Activated gamma-delta T cell (primary cell): Measurements from ENCODE around the gene TMEM38B.
"Not testable (repeated sequence)": the region's sequence is repeated elsewhere in the genome, so short reads cannot be mapped to it uniquely, and the experiment has no call there.

Source experiments
- DNase-seq: peaks from one replicate; lab custom pipeline; 2025; lab: John Stamatoyannopoulos, UW

The TMEM38B gene

DNA sequence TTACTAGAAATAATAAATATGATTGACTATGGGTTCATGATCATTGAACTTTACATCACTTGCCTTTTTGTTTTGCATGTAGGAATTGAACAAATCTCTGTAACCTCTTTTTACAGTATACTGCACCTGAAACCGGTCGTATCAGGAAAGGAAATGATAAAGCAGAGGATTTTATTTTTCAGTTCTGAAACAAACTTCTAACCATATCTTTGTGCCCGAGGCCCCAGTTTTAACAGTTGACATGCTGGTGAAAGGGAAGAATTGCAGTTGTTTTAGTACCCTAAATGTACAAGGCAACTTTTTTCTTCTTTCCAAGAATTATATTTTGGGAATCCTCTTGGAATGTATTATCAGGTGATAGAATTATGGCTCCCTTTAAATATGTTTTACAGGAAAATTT is 27.8 kb downstream of the TMEM38B start:
- DNase-seq, result no peak

DNA sequence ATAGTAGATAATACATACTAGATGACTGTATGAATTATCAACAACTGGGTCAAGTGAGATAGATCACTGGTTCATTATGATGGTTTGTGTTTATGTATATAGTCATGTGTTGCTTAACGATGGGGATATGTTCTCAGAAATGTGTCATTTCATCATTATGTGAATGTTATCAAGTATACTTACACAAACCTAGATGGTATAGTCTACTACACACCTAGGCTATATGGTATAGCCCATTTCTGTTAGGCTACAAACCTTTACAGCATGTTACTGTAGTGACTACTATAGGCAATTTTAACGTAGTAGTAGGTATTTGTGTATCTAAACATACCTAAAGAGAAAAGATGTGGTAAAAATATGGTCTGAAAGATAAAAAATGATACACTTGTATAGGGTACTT is 31.0 kb downstream of the TMEM38B start:
- DNase-seq, result no peak

DNA sequence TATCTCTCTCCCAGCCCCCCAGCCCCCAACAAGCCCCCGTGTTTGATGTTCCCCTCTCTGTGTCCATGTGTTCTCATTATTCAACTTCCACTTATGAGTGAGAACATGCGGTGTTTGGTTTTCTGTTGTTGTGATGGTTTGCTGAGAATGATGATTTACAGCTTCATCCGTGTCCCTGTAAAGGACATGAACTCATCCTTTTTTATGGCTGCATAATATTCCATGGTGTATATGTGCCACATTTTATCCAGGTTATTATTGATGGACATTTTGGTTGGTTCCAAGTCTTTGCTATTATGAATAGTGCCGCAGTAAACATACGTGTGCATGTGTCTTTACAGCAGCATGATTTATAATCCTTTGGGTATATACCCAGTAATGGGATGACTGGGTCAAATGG is 33.9 kb downstream of the TMEM38B start:
- not testable (repeated sequence) for DNase-seq

DNA sequence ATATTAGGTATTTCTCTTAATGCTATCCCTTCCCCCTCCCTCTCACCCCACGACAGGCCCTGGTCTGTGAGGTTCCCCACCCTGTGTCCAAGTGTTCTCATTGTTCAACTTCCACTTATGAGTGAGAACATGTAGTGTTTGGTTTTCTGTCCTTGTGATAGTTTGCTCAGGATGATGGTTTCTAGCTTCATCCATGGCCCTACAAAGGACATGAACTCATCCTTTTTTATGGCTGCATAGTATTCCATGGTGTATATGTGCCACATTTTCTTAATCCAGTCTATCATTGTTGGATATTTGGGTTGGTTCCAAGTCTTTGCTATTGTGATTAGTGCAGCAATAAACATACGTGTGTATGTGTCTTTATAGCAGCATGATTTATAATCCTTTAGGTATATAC is 37.1 kb downstream of the TMEM38B start:
- DNase-seq, result not testable (repeated sequence)

DNA sequence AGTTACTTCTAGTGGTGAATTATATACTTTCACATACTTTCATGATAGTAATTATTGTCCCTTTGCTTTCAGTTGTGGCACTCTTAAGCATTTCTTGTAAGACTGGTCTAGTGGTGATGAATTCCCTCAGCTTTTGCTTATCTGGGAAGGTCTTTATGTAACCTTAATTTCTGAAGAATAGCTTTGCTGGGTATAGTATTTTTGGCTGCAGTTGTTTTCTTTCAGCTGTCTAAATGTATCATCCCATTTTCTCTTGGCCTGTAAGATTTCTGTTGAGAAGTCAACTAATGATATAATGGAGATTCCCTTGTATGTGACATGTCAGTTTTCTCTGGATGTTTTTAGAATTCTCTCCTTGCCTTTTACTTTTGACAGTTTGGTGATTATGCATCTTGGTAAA is 41.0 kb downstream of the TMEM38B start:
- DNase-seq, result no peak

DNA sequence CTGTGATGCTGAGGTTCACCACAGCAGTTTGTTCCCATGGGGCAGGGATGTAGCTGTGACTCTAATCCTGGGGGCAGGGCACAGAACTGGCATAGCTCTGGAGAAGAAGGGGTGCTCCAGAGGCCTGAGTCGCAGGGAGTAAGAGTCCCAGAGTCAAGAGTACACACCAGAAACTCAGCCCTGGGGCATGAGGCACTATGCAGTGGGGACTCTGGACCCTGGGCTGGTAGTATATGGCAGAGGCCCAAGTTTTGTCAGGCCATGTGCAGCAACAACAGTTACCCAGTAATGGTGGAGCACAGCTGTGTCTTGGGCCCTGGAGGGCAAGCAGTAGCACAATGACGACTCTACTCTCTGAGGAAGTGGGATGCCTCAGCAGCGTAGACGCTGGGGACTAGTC is 42.9 kb downstream of the TMEM38B start:
- DNase-seq, result no peak

DNA sequence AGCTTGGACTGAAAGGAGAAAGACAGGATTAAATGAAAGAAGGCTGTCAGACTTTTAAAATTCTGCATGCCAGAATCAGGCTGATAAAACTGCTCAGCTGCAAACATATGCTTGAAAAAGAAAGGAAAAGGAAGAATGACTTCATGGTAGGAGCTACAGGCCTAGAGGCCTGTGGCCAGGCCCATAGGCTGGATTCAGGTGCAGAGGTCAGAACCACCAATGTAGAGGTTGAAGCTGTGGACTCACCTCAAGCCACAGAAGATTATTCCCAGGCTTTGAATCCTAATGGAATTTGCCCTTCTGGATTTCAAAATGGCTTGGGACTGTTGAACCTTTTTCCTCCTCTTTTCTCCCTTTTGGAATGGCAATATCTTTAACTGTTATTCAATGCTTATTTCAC is 47.7 kb downstream of the TMEM38B start:
- no peak for DNase-seq

DNA sequence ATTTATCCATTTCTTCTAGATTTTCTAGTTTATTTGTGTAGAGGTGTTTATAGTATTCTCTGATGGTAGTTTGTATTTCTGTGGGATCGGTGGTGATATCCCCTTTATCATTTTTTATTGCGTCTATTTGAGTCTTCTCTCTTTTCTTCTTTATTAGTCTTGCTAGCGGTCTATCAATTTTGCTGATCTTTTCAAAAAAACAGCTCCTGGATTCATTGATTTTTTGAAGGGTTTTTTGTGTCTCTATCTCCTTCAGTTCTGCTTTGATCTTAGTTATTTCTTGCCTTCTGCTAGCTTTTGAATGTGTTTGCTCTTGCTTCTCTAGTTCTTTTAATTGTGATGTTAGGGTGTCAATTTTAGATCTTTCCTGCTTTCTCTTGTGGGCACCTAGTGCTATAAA is 53.0 kb downstream of the TMEM38B start:
- not testable (repeated sequence) for DNase-seq

DNA sequence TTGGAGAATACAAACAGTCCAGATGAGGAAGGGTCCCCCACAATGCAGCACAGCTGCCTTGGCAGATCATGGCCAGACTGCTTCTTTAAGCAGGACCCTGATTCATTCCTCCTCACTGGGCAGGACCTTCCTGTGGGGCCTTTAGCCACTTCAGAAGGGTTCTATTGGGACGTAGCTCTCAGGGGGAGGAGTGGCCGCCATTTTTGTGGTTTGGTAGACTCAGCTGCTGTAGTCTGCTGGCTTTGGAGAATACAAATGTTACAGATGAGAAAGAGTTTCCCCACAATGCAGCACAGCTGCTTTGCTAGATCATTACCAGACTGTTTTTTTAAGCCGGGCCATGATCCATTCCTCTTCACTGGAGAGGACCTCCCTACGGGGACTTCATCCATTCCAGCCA is 57.4 kb downstream of the TMEM38B start:
- no peak for DNase-seq

GRCh38 chr9:105757496-105758251 is 63.3 kb downstream of the TMEM38B start:
- no peak for DNase-seq

- DNase-seq, result no peak
These were observed 65.7 kb downstream of the TMEM38B start for GRCh38 chr9:105760053-105760452.

GRCh38 chr9:105782561-105783494 is 88.5 kb downstream of the TMEM38B start:
- not testable (repeated sequence) for DNase-seq

DNA sequence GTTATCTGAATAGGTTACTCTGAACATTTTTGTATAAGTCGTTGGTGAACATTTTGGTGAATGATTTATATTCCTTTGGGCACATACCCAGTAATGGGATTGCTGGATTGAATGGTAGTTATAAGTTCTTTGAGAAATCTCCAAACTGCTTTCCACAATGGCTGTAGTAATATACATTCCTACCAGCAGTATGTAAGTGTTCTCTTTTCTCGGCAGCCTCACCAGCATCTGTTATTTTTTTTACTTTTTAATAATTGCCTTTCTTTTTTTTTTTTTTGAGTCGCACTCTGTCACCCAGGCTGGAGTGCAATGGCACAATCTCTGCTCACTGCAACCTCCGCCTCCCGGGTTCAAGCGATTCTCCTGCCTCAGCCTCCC is 89.1 kb downstream of the TMEM38B start:
- not testable (repeated sequence) for DNase-seq

- not testable (repeated sequence) for DNase-seq
These were observed 92.5 kb downstream of the TMEM38B start for GRCh38 chr9:105786796-105787195.

- no peak for DNase-seq
These were observed 121.9 kb downstream of the TMEM38B start for GRCh38 chr9:105816202-105816744.

DNA sequence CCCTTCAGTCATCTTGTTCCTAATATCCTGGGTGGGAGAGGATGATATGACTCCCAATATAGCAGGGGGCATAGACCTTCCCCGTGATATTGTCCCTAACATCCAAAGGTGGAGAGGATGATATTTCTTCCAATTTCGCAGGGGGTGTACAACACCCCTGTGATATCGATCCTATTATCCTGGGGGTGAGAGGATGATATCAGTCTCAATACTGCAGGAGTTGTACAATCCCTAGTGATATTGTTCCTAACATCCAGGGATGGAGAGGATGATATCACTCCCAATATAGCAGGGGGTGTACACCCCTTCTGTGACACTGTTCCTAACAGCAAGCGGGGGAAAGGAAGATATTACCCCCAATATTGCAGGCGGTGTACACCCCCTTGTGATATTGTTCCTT is 122.6 kb downstream of the TMEM38B start:
- no peak for DNase-seq

- no peak for DNase-seq
These were observed 124.6 kb downstream of the TMEM38B start for GRCh38 chr9:105818903-105819302.

DNA sequence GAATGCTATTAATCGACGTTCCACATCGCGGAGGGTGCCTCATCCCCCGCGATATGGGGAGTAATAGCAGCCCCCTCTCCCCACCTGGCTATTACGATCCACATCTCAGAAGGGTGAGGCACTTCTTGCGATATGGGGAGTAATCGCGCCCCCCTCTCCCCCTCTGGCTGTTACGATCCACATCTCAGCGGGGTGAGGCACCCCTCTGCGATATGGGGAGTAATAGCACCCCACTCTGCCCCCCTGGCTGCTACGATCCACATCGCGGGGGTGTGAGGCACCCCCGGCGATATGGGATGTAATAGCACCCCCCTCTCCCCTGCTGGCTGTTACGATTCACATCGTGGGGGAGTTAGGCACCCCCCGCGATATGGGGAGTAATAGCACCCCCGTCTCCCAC is 128.5 kb downstream of the TMEM38B start:
- no peak for DNase-seq
